Measurements from ENCODE around the gene MED12L.
A peak's percentile ranks its signal among the peaks of the same experiment; 100 is the strongest.

MED12L gene

DNA sequence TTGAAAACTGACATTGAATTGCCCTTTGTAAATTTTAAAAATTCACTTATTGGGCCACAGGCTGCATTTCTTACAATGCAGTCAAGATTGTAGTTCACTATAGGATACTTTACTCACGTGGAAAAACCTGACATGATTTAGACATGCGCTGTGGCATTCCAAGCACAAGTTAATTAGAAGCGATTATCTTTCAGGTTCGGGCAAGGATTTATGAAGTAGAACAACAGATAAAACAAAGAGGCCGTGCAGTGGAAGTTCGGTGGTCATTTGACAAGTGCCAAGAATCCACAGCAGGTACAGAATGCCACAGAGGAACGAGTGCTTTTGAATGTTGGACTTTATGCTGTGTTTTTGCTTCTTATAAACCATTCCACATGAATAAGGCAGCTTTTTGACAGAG lies 79.8 kb downstream of the MED12L start:
- H3K27ac ChIP-seq (ENCODE audit: low read depth, low read length, poor library complexity, severe bottlenecking): no peak overlapping the region
- no peaks in the 10 kb centered on the region for H3K79me2 ChIP-seq (ENCODE audit: insufficient read depth, low read length)
- no peaks in the 10 kb centered on the region for H3K9me2 ChIP-seq (ENCODE audit: low read depth, low read length)
- H3K4me2 ChIP-seq (ENCODE audit: low read length): no peak overlapping the region
- no peak for TF ChIP-seq EZH2 (IDR thresholded peaks at IDR 0.05; ENCODE audit: borderline replicate concordance, low read length)
- TF ChIP-seq, protein P1, sequence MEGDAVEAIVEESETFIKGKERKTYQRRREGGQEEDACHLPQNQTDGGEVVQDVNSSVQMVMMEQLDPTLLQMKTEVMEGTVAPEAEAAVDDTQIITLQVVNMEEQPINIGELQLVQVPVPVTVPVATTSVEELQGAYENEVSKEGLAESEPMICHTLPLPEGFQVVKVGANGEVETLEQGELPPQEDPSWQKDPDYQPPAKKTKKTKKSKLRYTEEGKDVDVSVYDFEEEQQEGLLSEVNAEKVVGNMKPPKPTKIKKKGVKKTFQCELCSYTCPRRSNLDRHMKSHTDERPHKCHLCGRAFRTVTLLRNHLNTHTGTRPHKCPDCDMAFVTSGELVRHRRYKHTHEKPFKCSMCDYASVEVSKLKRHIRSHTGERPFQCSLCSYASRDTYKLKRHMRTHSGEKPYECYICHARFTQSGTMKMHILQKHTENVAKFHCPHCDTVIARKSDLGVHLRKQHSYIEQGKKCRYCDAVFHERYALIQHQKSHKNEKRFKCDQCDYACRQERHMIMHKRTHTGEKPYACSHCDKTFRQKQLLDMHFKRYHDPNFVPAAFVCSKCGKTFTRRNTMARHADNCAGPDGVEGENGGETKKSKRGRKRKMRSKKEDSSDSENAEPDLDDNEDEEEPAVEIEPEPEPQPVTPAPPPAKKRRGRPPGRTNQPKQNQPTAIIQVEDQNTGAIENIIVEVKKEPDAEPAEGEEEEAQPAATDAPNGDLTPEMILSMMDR (IDR thresholded peaks at IDR 0.05; ENCODE audit: low read length): no peak
- H2AFZ ChIP-seq (ENCODE audit: low read length): no peak overlapping the region
- H3K4me3 ChIP-seq (ENCODE audit: low read depth, low read length, poor library complexity, severe bottlenecking): no peak overlapping the region
- no peaks in the 10 kb centered on the region for H4K20me1 ChIP-seq (ENCODE audit: insufficient read depth, low read length)
- no peaks in the 10 kb centered on the region for H3K36me3 ChIP-seq (ENCODE audit: insufficient read depth, low read length)
- no peaks in the 10 kb centered on the region for H3K9me3 ChIP-seq (ENCODE audit: low read length)
- H3F3A ChIP-seq (ENCODE audit: insufficient read depth, low read length): no peaks in the 10 kb centered on the region
- no peak overlapping the region for H3K9ac ChIP-seq (ENCODE audit: low read length)
- H3K27me3 ChIP-seq (ENCODE audit: insufficient read depth, low read length): no peaks in the 10 kb centered on the region
- peaks cover 9% of the 10 kb centered on the region for H3K4me1 ChIP-seq (ENCODE audit: insufficient read depth, low read length, severe bottlenecking)

DNA sequence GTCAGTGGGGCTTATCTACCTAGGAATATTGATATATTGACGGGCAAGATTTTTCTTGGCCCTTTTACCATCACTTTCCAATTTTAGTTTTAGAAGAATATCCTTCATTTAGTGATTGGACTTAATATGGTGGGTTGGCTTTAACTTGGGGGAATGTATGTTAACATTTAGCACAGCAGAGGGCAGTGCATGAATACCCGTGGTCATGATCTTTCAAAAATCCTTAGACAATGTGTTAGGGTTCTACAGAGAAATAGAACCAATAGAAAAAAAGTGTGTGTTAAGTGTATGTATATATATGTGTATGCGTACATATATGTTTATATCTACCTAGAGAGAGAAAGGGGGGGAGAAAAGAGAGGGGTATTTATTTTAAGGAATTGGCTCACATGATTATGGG lies 80.7 kb downstream of the MED12L start:
- Histone ChIP-seq H3K9me2 (ENCODE audit: low read depth, low read length) (no peaks in the 10 kb centered on the region), H3K27ac (ENCODE audit: low read depth, low read length, poor library complexity, severe bottlenecking) (no peak overlapping the region), H3K4me1 (ENCODE audit: insufficient read depth, low read length, severe bottlenecking) (peaks cover 16% of the 10 kb centered on the region), H2AFZ (ENCODE audit: low read length) (no peak overlapping the region), H4K20me1 (ENCODE audit: insufficient read depth, low read length) (no peaks in the 10 kb centered on the region), H3K4me2 (ENCODE audit: low read length) (no peak overlapping the region), H3K79me2 (ENCODE audit: insufficient read depth, low read length) (no peaks in the 10 kb centered on the region), H3K9me3 (ENCODE audit: low read length) (no peaks in the 10 kb centered on the region), H3K9ac (ENCODE audit: low read length) (no peak overlapping the region), H3F3A (ENCODE audit: insufficient read depth, low read length) (no peaks in the 10 kb centered on the region), H3K36me3 (ENCODE audit: insufficient read depth, low read length) (no peaks in the 10 kb centered on the region), H3K27me3 (ENCODE audit: insufficient read depth, low read length) (no peaks in the 10 kb centered on the region), H3K4me3 (ENCODE audit: low read depth, low read length, poor library complexity, severe bottlenecking) (no peak overlapping the region)
- TF ChIP-seq, protein P1 (IDR thresholded peaks at IDR 0.05; ENCODE audit: low read length): peak; percentile 57; the same call in 1 of the 2 replicates
- no peak for TF ChIP-seq EZH2 (IDR thresholded peaks at IDR 0.05; ENCODE audit: borderline replicate concordance, low read length)

DNA sequence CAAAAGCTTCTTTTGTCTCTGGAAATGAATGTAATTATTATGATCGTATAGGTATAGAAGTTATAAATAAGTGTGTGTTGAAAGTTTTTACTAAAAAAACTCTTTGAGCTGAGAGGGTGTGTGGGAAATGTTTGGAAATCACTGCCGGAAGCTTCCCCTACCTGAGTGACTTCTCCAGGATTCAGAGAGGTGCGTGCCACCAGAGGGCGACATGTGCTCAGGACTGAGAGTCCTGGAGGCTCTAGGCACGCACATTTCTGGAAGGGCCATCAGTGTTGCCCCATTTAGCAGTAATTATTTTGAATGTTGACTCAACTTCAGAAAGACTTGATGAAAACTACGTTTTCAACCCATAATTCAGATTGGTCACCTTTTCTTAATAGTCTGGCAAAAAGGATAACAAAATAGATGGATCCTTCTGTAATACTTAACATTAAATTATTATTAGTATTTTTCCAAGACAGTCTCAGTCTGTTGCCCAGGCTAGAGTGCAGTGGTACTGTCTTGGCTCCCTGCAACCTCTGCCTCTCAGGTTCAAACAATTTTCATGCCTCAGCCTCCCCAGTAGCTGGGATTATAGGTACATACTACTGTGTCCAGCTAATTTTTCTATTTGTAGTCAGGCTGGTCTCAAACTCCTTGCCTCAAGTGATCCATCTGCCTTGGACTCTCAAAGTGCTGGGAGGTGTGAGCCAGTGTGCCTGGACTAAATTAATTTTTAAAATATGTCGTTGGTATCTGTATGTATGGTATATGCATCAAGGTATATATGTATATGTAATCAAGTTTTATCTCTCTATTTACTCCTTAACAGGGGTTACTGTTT lies 83.0 kb downstream of the MED12L start:
- TF ChIP-seq, protein P1 (IDR thresholded peaks at IDR 0.05; ENCODE audit: low read length): peak; percentile 99
- TF ChIP-seq EZH2 (IDR thresholded peaks at IDR 0.05; ENCODE audit: borderline replicate concordance, low read length): no peak
- no peak overlapping the region for H3K4me2 ChIP-seq (ENCODE audit: low read length)
- H3K27ac ChIP-seq (ENCODE audit: low read depth, low read length, poor library complexity, severe bottlenecking): no peak overlapping the region

More for the DNA sequence above, 83.0 kb downstream of the MED12L start:
- Histone ChIP-seq H2AFZ (ENCODE audit: low read length) (no peak overlapping the region), H3K9ac (ENCODE audit: low read length) (no peak overlapping the region), H3K4me3 (ENCODE audit: low read depth, low read length, poor library complexity, severe bottlenecking) (no peak overlapping the region), H3K9me2 (ENCODE audit: low read depth, low read length) (no peaks in the 10 kb centered on the region), H3K9me3 (ENCODE audit: low read length) (no peaks in the 10 kb centered on the region), H3K27me3 (ENCODE audit: insufficient read depth, low read length) (no peaks in the 10 kb centered on the region), H4K20me1 (ENCODE audit: insufficient read depth, low read length) (no peaks in the 10 kb centered on the region), H3K4me1 (ENCODE audit: insufficient read depth, low read length, severe bottlenecking) (peaks cover 18% of the 10 kb centered on the region), H3K79me2 (ENCODE audit: insufficient read depth, low read length) (no peaks in the 10 kb centered on the region), H3F3A (ENCODE audit: insufficient read depth, low read length) (no peaks in the 10 kb centered on the region), H3K36me3 (ENCODE audit: insufficient read depth, low read length) (no peaks in the 10 kb centered on the region)
